Subcutaneous adipose tissue (tissue), 4 donors: ENCODE measurements around the gene DNAJA2. TPM values are rescaled to one million over a fixed set of nuclear protein-coding genes. Genes with fewer than 3 reads are reported as not detected.

Experiments used
- CTCF ChIP-seq: fragments of 450-650 bp; IDR thresholded peaks from one replicate; pipeline ENCODE4 v1.5.1; 2016; ENCODE audit warnings: low read depth, mild to moderate bottlenecking, control low read depth, antibody characterized with exemption, moderate library complexity
- total RNA-seq, 4 donors: library from RNA; depleted of rRNA; stranded (reverse); fragments of >200 nt; gene quantifications; one replicate each; pipeline ENCODE4 v1.1.0, GENCODE V29; 2016

The DNAJA2 gene
- 10 to 100 TPM; 48.8 to 58.8 (median 54.1) TPM for total RNA-seq

GRCh38 chr16:46973207-46973995 is at the start of gene DNAJA2:
TSS of gene DNAJA2 (minus strand) at chr16:46973674. CDS start at chr16:46973572, 102 bp downstream.
- no peak for TF ChIP-seq CTCF

- TF ChIP-seq CTCF = no peak
Observed at GRCh38 chr16:47019568-47019967, 46.1 kb upstream of the DNAJA2 start.

GRCh38 chr16:47018223-47018891 is 44.9 kb upstream of the DNAJA2 start:
- no peak for TF ChIP-seq CTCF

- TF ChIP-seq CTCF = no peak
Observed at GRCh38 chr16:47017636-47018035, 44.2 kb upstream of the DNAJA2 start.

- no peak for TF ChIP-seq CTCF
Observed at GRCh38 chr16:47016700-47017133, 43.2 kb upstream of the DNAJA2 start.

- TF ChIP-seq CTCF = no peak
Observed at GRCh38 chr16:47013910-47014309, 40.4 kb upstream of the DNAJA2 start.

GRCh38 chr16:47013172-47013571 is 39.7 kb upstream of the DNAJA2 start:
- TF ChIP-seq CTCF = no peak
